D721Med (cell line): ENCODE measurements around the gene SMG6.

Experiments used
- DNase-seq: peaks from one replicate; pipeline ENCODE4 v3.0.0; 2011; ENCODE audit warnings: low spot score; ENCODE audit not compliant: insufficient read length
- FAIRE-seq: peaks from 2 replicates; lab custom pipeline; 2011; peaks lifted over from hg19 to GRCh38; lab: Jason Lieb, UNC
- CTCF ChIP-seq: IDR thresholded peaks from 2 replicates; pipeline ENCODE4 v1.5.1; 2012; ENCODE audit warnings: mild to moderate bottlenecking, control low read depth; ENCODE audit not compliant: insufficient read depth; ENCODE audit errors: missing control alignments

SMG6 gene

GRCh38 chr17:2235265-2235664 is 68.3 kb downstream of the SMG6 start:
- TF ChIP-seq CTCF = no peak
- FAIRE-seq (no peak), DNase-seq (no peak)

GRCh38 chr17:2233441-2233947 is 70.1 kb downstream of the SMG6 start:
- TF ChIP-seq CTCF = no peak
- DNase-seq (no peak), FAIRE-seq (no peak)

GRCh38 chr17:2232244-2232638 is 71.3 kb downstream of the SMG6 start:
- no peak for DNase-seq
- FAIRE-seq = no peak
- no peak for TF ChIP-seq CTCF

GRCh38 chr17:2230877-2231276 is 72.7 kb downstream of the SMG6 start:
- no peak for TF ChIP-seq CTCF
- DNase-seq (no peak), FAIRE-seq (no peak)

GRCh38 chr17:2227025-2227699 is 76.4 kb downstream of the SMG6 start:
- FAIRE-seq = no peak
- no peak for TF ChIP-seq CTCF

GRCh38 chr17:2223617-2223927 is 80.0 kb downstream of the SMG6 start:
- TF ChIP-seq CTCF = no peak
- no peak for DNase-seq
- FAIRE-seq = no peak

More at GRCh38 chr17:2227025-2227699, 76.4 kb downstream of the SMG6 start:
- DNase-seq = no peak

GRCh38 chr17:2222901-2223616 is 80.5 kb downstream of the SMG6 start:
- TF ChIP-seq CTCF = peak; percentile 4
- FAIRE-seq (no peak), DNase-seq (no peak)
